ENCODE data around the gene FBF1.

The FBF1 gene

GRCh38 chr17:75950855-75951554 is 10.2 kb upstream of the FBF1 start:
- no peak for DNase-seq

GRCh38 chr17:75950421-75950820 is 9.6 kb upstream of the FBF1 start:
- no peak for DNase-seq

- DNase-seq: no peak
Observed at GRCh38 chr17:75945211-75945610, 4.4 kb upstream of the FBF1 start.

- no peak for DNase-seq
Observed at GRCh38 chr17:75943491-75943890, 2.6 kb upstream of the FBF1 start.

- DNase-seq: no peak
Observed at GRCh38 chr17:75942473-75942872, 1.6 kb upstream of the FBF1 start.

GRCh38 chr17:75941442-75941819 is 589 bp upstream of the FBF1 start:
- DNase-seq: no peak

- DNase-seq: no peak
Observed at GRCh38 chr17:75937652-75938051, 3.2 kb downstream of the FBF1 start.

GRCh38 chr17:75933808-75934207 is 7.0 kb downstream of the FBF1 start:
- DNase-seq: no peak

- no peak for DNase-seq
Observed at GRCh38 chr17:75932852-75933251, 8.0 kb downstream of the FBF1 start.

GRCh38 chr17:75931062-75931461 is 9.8 kb downstream of the FBF1 start:
- DNase-seq: no peak

- no peak for DNase-seq
Observed at GRCh38 chr17:75927286-75927922, 13.4 kb downstream of the FBF1 start.

GRCh38 chr17:75926456-75926855 is 14.4 kb downstream of the FBF1 start:
- DNase-seq: no peak

GRCh38 chr17:75925912-75926311 is 14.9 kb downstream of the FBF1 start:
- DNase-seq: no peak

GRCh38 chr17:75925103-75925502 is 15.7 kb downstream of the FBF1 start:
- no peak for DNase-seq

GRCh38 chr17:75922963-75923874 is 17.6 kb downstream of the FBF1 start:
- no peak for DNase-seq

- DNase-seq: no peak
Observed at GRCh38 chr17:75922173-75922961, 18.5 kb downstream of the FBF1 start.

- no peak for DNase-seq
Observed at GRCh38 chr17:75921596-75921995, 19.2 kb downstream of the FBF1 start.

- DNase-seq: no peak
Observed at GRCh38 chr17:75920045-75920560, 20.7 kb downstream of the FBF1 start.

- no peak for DNase-seq
Observed at GRCh38 chr17:75919611-75920010, 21.2 kb downstream of the FBF1 start.

GRCh38 chr17:75917917-75918445 is 22.9 kb downstream of the FBF1 start:
- DNase-seq: no peak

- no peak for DNase-seq
Observed at GRCh38 chr17:75917141-75917916, 23.5 kb downstream of the FBF1 start.

GRCh38 chr17:75915268-75915667 is 25.6 kb downstream of the FBF1 start:
- DNase-seq: no peak
